Neural progenitor cell (in vitro differentiated cells): Measurements from ENCODE around the gene RABGAP1.

Experiments used
- EZH2 ChIP-seq: fragments of 200-600 bp; sonication (generic); IDR thresholded peaks from 2 replicates; pipeline ENCODE4 v1.6.1; 2017; ENCODE audit warnings: antibody characterized with exemption, mild to moderate bottlenecking, moderate library complexity
- EZH2phosphoT487 ChIP-seq: fragments of 200-600 bp; sonication (generic); IDR thresholded peaks from 2 replicates; pipeline ENCODE4 v1.6.1; 2017; ENCODE audit warnings: antibody characterized with exemption

DNA sequence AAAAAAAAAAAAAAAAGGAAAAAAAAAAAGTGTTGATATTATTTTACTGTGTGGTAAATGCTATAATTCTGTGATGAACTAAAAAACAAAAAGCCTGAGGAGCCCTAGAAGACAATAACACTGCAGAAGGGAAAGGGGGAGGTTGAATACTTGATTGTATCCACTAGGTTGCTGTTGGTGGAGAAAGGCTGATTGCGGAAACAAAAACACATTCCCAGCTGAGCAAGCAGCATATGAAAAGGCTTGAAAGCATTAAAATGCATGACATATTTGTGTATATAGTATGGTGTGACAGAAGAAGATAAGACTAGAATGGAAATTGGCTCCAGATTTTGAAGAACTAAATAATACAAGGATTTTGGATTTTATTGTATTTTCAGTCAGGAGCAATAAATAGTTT, 8.9 kb downstream of the RABGAP1 start:
- no peak for TF ChIP-seq EZH2phosphoT487
- TF ChIP-seq EZH2 = no peak
